Sigmoid colon (tissue), 7 donors: ENCODE measurements around the gene CDK13. TPM values are rescaled to one million over a fixed set of nuclear protein-coding genes. Genes with fewer than 3 reads are reported as not detected.
"Not testable (repeated sequence)": the region's sequence is repeated elsewhere in the genome, so short reads cannot be mapped to it uniquely, and the experiment has no call there.

Experiments used
- DNase-seq: peaks from one replicate; pipeline ENCODE4 v3.0.0-alpha.2; 2019
- H3K27ac ChIP-seq, 4 donors: fragments of 200-600 bp; sonication (generic); one replicate each; pipeline ENCODE4 v1.5.1; 2016 to 2019; ENCODE audit warnings: mild to moderate bottlenecking in 1 of 4
- H3K27me3 ChIP-seq, 3 donors: fragments of 200-600 bp; sonication (generic); one replicate each; pipeline ENCODE4 v1.5.1; 2019; ENCODE audit warnings: mild to moderate bottlenecking in 1 of 3
- H3K36me3 ChIP-seq, 4 donors: fragments of 200-600 bp; sonication (generic); one replicate each; pipeline ENCODE4 v1.5.1; 2016 to 2019
- H3K4me1 ChIP-seq, 4 donors: fragments of 200-600 bp; sonication (generic); one replicate each; pipeline ENCODE4 v1.5.1; 2017 to 2019
- H3K4me3 ChIP-seq, 4 donors: fragments of 200-600 bp; sonication (generic); one replicate each; pipeline ENCODE4 v1.5.1; 2017 to 2019; ENCODE audit warnings: mild to moderate bottlenecking in 2 of 4, moderate library complexity in 1 of 4
- H3K9me3 ChIP-seq, 4 donors: fragments of 200-600 bp in 3 of 4; sonication (generic) in 3 of 4; one replicate each; pipeline versions ENCODE4 v1.5.1 to v1.6.1; 2013 to 2019
- EP300 ChIP-seq, 4 donors: sonication (generic); formaldehyde crosslinking; IDR thresholded peaks; one replicate each; pipeline ENCODE4 v1.6.1; 2017; ENCODE audit warnings: antibody characterized with exemption in 4 of 4
- POLR2A ChIP-seq, 2 donors: fragments of 450-650 bp; IDR thresholded peaks; one replicate each; pipeline ENCODE4 v1.6.1; 2016; ENCODE audit warnings: antibody characterized with exemption in 2 of 2, mild to moderate bottlenecking in 2 of 2, moderate library complexity in 2 of 2
- POLR2AphosphoS5 ChIP-seq, 4 donors: sonication (generic); formaldehyde crosslinking; IDR thresholded peaks; one replicate each; pipeline ENCODE4 v1.6.1; 2017; ENCODE audit warnings: antibody characterized with exemption in 4 of 4
- WGBS, 2 donors: extraction: QIAGEN DNeasy Blood & Tissue Kit; methylation state at CpG; one replicate each; pipeline ENCODE4 v1.1.7; 2013; 5-methylcytosine and 5-hydroxymethylcytosine counted together
- intact Hi-C: fragments of 100-400 bp; cut with DNase I; formaldehyde crosslinking; loops from one replicate; pipeline ENCODE4 v1.15.1; 2023
- polyA plus RNA-seq, 3 donors: library from polyadenylated mRNA; stranded (reverse); fragments of 200-250 nt; gene quantifications; one replicate each; pipeline ENCODE4 v1.2.3, GENCODE V29; 2013
- total RNA-seq, 4 donors: library from RNA; depleted of rRNA; stranded (reverse); fragments of >200 nt; gene quantifications; one replicate each; pipeline ENCODE4 v1.1.0, GENCODE V29; 2016
- TF ChIP-seq, protein P1 (sequence below), 4 experiments: fragments of 450-650 bp in 3 of 4; fragments of 200-600 bp in 1 of 4; IDR thresholded peaks; one replicate each; pipeline ENCODE4 v1.5.1; 2016 to 2019; ENCODE audit warnings: antibody characterized with exemption in 4 of 4, mild to moderate bottlenecking in 3 of 4, moderate library complexity in 2 of 4
- donor health status: healthy with polysubstance abuse.
- donor health status: Bipolar disorder and iron deficiency.
- donor health status: healthy.

Gene CDK13
- total and polyA plus RNA-seq, 7 donors: 8.4 to 80.0 (median 63.8) TPM

DNA sequence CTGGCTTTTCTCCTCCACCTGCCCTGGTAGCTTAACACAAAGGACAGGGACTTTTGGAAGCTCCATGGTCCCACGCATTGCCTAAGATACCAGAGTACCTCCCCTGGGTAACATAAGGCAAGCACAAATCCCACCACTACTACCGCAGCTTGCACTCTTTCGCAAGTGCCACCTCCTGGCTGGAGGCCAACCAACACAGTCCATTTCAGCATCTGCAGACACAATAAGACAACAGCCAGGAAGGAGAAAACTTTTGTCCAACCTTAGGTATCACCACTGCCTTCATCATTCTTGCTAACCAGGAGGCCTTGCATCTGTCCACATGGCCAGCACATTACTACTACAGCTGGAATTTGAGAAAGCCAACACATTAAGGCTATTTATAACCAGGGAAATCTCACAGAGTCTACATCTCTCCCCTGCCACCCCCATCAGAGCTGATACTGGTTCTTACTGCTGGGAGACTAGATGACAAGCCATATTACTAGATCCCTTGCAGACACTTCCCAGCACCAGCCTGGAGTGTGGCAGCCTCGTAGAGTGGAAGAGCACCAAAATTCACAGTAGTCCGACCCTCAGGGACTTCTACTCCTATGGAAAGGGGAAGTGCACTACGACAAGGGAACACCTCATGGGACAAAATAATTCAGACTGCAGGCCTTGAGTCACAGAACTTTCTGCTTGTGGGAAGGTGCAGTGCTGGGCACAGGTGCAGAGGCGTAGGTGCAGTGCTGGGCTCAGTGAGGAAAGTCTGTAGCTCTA, 39.8 kb upstream of the CDK13 start:
- intact Hi-C loops: no loop called here
- TF ChIP-seq POLR2A (IDR thresholded peaks at IDR 0.05) (no peak), POLR2AphosphoS5 (IDR thresholded peaks at IDR 0.05) (no peak), EP300 (IDR thresholded peaks at IDR 0.05) (no peak)
- TF ChIP-seq, protein P1, sequence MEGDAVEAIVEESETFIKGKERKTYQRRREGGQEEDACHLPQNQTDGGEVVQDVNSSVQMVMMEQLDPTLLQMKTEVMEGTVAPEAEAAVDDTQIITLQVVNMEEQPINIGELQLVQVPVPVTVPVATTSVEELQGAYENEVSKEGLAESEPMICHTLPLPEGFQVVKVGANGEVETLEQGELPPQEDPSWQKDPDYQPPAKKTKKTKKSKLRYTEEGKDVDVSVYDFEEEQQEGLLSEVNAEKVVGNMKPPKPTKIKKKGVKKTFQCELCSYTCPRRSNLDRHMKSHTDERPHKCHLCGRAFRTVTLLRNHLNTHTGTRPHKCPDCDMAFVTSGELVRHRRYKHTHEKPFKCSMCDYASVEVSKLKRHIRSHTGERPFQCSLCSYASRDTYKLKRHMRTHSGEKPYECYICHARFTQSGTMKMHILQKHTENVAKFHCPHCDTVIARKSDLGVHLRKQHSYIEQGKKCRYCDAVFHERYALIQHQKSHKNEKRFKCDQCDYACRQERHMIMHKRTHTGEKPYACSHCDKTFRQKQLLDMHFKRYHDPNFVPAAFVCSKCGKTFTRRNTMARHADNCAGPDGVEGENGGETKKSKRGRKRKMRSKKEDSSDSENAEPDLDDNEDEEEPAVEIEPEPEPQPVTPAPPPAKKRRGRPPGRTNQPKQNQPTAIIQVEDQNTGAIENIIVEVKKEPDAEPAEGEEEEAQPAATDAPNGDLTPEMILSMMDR (IDR thresholded peaks at IDR 0.05): no peak
- H3K36me3 ChIP-seq: no peaks in the 10 kb centered on the region
- no peaks in the 10 kb centered on the region for H3K27me3 ChIP-seq
- DNase-seq: no peak
- H3K4me1 ChIP-seq: no peaks in the 10 kb centered on the region
- peaks cover 0 to 2% (median 0%) of the 10 kb centered on the region in 4 donors for H3K9me3 ChIP-seq
- WGBS, 2 donors: 88 to 89% methylated on average over 7 of the region's 7 CpGs
- H3K27ac ChIP-seq: no peak overlapping the region
- H3K4me3 ChIP-seq: no peak overlapping the region

- Histone ChIP-seq H3K27me3 (no peaks in the 10 kb centered on the region), H3K9me3 (peaks cover 0 to 2% (median 0%) of the 10 kb centered on the region in 4 donors), H3K4me3 (no peak overlapping the region), H3K27ac (no peak overlapping the region), H3K4me1 (no peaks in the 10 kb centered on the region), H3K36me3 (no peaks in the 10 kb centered on the region)
- intact Hi-C loops: no loop called here
- 65 to 78% methylated on average over 2 of the region's 2 CpGs for WGBS, 2 donors
- no peak for DNase-seq
- TF ChIP-seq POLR2AphosphoS5 (IDR thresholded peaks at IDR 0.05) (no peak), EP300 (IDR thresholded peaks at IDR 0.05) (no peak), POLR2A (IDR thresholded peaks at IDR 0.05) (no peak)
- TF ChIP-seq, protein P1 (IDR thresholded peaks at IDR 0.05): no peak
These were observed 38.9 kb upstream of the CDK13 start for GRCh38 chr7:39911167-39911566.

GRCh38 chr7:39915847-39916246, 34.2 kb upstream of the CDK13 start:
- not testable (repeated sequence) for H3K36me3 ChIP-seq

DNA sequence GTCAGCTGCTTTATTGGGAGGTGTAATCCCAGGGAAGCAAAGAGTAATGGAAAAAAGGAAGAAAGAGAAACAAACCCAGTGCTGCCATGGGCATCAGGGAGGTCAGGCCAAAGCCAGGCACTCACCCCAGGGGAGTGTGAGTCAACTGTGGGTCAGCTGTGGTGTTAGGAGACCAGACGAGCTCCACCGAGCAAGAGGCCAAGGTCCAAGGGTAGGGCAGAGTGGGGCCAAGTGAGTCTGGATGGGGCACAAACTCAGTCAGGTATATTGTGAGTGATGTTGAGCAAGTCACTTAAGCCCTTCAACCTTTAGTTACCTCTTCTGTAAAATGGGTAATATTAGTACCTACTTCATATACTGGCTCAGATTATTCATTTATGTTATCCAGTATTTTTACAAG, 30.4 kb upstream of the CDK13 start:
- no peak for TF ChIP-seq POLR2AphosphoS5 (IDR thresholded peaks at IDR 0.05)
- TF ChIP-seq POLR2A (IDR thresholded peaks at IDR 0.05): no peak
- TF ChIP-seq, protein P1 (IDR thresholded peaks at IDR 0.05): no peak
- TF ChIP-seq EP300 (IDR thresholded peaks at IDR 0.05): no peak
- H3K36me3 ChIP-seq: no peaks in the 10 kb centered on the region
- no peak overlapping the region for H3K4me3 ChIP-seq
- H3K27ac ChIP-seq: no peak overlapping the region
- H3K4me1 ChIP-seq: no peaks in the 10 kb centered on the region
- no peak for DNase-seq
- no peaks in the 10 kb centered on the region for H3K9me3 ChIP-seq
- intact Hi-C loops: no loop called here
- H3K27me3 ChIP-seq: peaks cover 0 to 3% (median 0%) of the 10 kb centered on the region in 3 donors
- 26 to 76% methylated on average over 2 of the region's 2 CpGs for WGBS, 2 donors

More at GRCh38 chr7:39915847-39916246, 34.2 kb upstream of the CDK13 start:
- intact Hi-C loops, DNase-seq, H3K4me1 ChIP-seq, H3K27me3 ChIP-seq, H3K9me3 ChIP-seq, H3K27ac ChIP-seq, H3K4me3 ChIP-seq: not testable (repeated sequence)
- 80 to 90% methylated on average over 8 of the region's 8 CpGs for WGBS, 2 donors

GRCh38 chr7:39921506-39922175, 28.4 kb upstream of the CDK13 start:
- H3K27ac ChIP-seq: no peak overlapping the region
- DNase-seq: no peak
- peaks cover 0 to 3% (median 0%) of the 10 kb centered on the region in 3 donors for H3K27me3 ChIP-seq
- intact Hi-C loops: no loop called here
- H3K4me3 ChIP-seq: no peak overlapping the region
- H3K36me3 ChIP-seq: no peaks in the 10 kb centered on the region
- H3K4me1 ChIP-seq: no peaks in the 10 kb centered on the region
- WGBS, 2 donors: 78 to 79% methylated on average over 7 of the region's 7 CpGs
- TF ChIP-seq POLR2AphosphoS5 (IDR thresholded peaks at IDR 0.05): no peak
- TF ChIP-seq, protein P1 (IDR thresholded peaks at IDR 0.05): no peak
- no peak for TF ChIP-seq EP300 (IDR thresholded peaks at IDR 0.05)
- TF ChIP-seq POLR2A (IDR thresholded peaks at IDR 0.05): no peak
- H3K9me3 ChIP-seq: no peaks in the 10 kb centered on the region
